ENCODE measurements around the gene ARID1B. TPM values are rescaled to one million over a fixed set of nuclear protein-coding genes. Genes with fewer than 3 reads are reported as not detected.

Gene ARID1B
- total RNA-seq, 1 donor from 2014 or later = 78.1 TPM

DNA sequence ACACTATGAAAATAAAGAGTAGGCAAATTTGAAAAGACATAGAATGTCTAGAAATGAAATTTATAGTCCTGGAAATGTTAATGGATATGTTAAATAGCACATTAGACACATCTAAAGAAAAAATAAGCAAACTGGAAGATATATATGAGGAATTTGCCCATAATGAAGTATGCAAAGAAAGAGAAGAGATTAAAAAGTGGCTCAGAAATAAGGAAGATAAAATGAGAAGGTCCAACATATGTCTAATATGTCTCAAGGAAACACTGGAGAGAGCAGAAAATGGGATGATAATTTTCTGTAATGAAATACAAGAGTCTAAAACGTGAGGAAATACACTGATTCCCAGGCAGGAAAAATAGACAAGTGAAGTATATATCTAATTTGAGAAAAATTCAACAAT lies 36.6 kb upstream of the ARID1B start:
- Mint-ChIP-seq H3K36me3 (ENCODE audit: unreplicated experiment) (no peaks in the 10 kb centered on the region), H3K4me1 (ENCODE audit: unreplicated experiment) (no peaks in the 10 kb centered on the region), H3K27ac (ENCODE audit: unreplicated experiment) (no peak overlapping the region)

DNA sequence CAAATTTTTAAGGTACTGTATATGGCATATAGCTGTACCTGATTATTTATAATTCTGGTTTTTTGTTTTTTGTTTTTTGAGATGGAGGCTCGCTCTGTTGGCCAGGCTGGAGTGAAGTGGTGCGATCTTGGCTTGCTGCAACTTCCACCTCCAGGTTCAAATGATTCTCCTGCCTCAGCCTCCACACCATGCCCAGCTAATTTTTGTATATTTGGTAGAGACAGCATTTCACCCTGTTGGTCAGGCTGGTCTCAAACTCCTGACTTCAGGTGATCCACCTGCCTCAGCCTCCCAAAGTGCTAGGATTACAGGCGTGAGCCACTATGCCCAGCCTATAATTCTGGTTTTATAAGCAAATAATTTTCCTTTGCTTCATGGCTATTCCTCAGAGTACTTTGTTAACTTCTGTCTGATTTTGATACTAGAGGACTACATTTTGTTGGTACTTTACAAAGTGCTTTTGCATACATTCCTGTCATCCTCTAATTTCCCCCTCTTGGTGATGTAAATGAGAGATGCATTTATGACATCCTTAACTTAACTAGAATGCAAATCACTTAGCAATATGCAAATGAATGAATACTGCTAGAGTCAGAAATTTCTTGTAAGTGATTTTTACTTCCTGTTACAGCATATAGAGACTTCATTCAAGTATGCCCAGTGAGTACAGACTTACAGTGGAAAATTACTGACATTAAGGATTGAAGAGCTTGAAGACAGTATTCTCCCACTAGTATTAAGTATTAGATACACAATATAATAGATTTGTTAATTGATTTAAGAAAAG lies 35.7 kb upstream of the ARID1B start:
- DNase-seq (ENCODE audit: extremely low spot score, unreplicated experiment) = no peak
- TF ChIP-seq, protein P1, sequence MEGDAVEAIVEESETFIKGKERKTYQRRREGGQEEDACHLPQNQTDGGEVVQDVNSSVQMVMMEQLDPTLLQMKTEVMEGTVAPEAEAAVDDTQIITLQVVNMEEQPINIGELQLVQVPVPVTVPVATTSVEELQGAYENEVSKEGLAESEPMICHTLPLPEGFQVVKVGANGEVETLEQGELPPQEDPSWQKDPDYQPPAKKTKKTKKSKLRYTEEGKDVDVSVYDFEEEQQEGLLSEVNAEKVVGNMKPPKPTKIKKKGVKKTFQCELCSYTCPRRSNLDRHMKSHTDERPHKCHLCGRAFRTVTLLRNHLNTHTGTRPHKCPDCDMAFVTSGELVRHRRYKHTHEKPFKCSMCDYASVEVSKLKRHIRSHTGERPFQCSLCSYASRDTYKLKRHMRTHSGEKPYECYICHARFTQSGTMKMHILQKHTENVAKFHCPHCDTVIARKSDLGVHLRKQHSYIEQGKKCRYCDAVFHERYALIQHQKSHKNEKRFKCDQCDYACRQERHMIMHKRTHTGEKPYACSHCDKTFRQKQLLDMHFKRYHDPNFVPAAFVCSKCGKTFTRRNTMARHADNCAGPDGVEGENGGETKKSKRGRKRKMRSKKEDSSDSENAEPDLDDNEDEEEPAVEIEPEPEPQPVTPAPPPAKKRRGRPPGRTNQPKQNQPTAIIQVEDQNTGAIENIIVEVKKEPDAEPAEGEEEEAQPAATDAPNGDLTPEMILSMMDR (IDR thresholded peaks at IDR 0.05) = no peak
- no peak overlapping the region for H3K27ac Mint-ChIP-seq (ENCODE audit: unreplicated experiment)
- H3K36me3 Mint-ChIP-seq (ENCODE audit: unreplicated experiment) = no peaks in the 10 kb centered on the region
- H3K27me3 Mint-ChIP-seq (ENCODE audit: unreplicated experiment) = peaks cover 11% of the 10 kb centered on the region
- H3K9me3 Mint-ChIP-seq (ENCODE audit: unreplicated experiment) = peaks cover 13% of the 10 kb centered on the region
- no peak overlapping the region for H3K4me3 Mint-ChIP-seq (ENCODE audit: unreplicated experiment)
- no peaks in the 10 kb centered on the region for H3K4me1 Mint-ChIP-seq (ENCODE audit: unreplicated experiment)

More for the DNA sequence above, 36.6 kb upstream of the ARID1B start:
- TF ChIP-seq, protein P1 (IDR thresholded peaks at IDR 0.05) = no peak
- DNase-seq (ENCODE audit: extremely low spot score, unreplicated experiment) = no peak
- Mint-ChIP-seq H3K9me3 (ENCODE audit: unreplicated experiment) (peaks cover 13% of the 10 kb centered on the region), H3K4me3 (ENCODE audit: unreplicated experiment) (no peak overlapping the region), H3K27me3 (ENCODE audit: unreplicated experiment) (peaks cover 6% of the 10 kb centered on the region)

DNA sequence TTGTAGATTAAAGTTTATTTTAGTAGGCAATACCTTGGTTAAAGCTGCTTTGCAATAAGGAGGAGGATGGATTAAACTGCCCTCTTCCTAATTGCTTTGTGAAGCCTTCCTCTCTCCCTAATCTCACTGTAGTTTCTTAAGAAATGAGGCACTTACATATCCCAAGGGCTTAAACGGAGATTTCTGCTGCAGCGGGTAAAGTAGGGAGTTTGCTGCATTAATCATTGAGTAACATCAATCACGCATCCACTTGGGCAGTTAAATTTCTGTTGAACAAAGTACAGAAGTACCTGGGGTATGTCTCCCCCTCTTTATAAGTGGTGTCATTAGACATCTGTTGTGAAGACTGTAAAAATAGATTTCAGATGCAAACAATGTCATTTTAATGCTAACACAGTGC lies 29.5 kb upstream of the ARID1B start:
- TF ChIP-seq, protein P1 (IDR thresholded peaks at IDR 0.05) = no peak
- peaks cover 36% of the 10 kb centered on the region for H3K27me3 Mint-ChIP-seq (ENCODE audit: unreplicated experiment)
- H3K36me3 Mint-ChIP-seq (ENCODE audit: unreplicated experiment) = no peaks in the 10 kb centered on the region
- no peaks in the 10 kb centered on the region for H3K4me1 Mint-ChIP-seq (ENCODE audit: unreplicated experiment)
- no peak for DNase-seq (ENCODE audit: extremely low spot score, unreplicated experiment)
- H3K4me3 Mint-ChIP-seq (ENCODE audit: unreplicated experiment) = no peak overlapping the region
- no peaks in the 10 kb centered on the region for H3K9me3 Mint-ChIP-seq (ENCODE audit: unreplicated experiment)
- no peak overlapping the region for H3K27ac Mint-ChIP-seq (ENCODE audit: unreplicated experiment)

DNA sequence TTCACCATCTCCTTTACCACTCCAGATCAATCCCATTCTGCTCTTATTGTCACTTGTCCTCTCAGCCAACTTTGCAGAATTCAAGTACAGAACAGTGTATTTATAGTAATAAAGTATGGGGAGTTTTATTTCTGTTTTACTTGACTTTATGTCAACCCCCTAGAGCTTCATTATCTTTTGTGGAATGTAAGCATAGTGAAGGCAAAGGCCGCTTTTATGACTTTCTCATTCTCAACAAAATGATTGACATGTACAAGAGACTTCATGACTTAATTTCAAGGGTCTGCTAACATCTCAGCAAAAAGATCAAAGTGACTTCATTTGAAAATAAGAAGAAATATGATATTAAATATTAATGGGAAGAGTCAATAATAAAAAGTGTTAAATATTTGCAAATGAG lies 28.7 kb upstream of the ARID1B start:
- Mint-ChIP-seq H3K36me3 (ENCODE audit: unreplicated experiment) (no peaks in the 10 kb centered on the region), H3K4me3 (ENCODE audit: unreplicated experiment) (no peak overlapping the region), H3K9me3 (ENCODE audit: unreplicated experiment) (no peaks in the 10 kb centered on the region), H3K27ac (ENCODE audit: unreplicated experiment) (no peak overlapping the region), H3K4me1 (ENCODE audit: unreplicated experiment) (no peaks in the 10 kb centered on the region), H3K27me3 (ENCODE audit: unreplicated experiment) (peaks cover 39% of the 10 kb centered on the region)
- DNase-seq (ENCODE audit: extremely low spot score, unreplicated experiment) = no peak
- TF ChIP-seq, protein P1 (IDR thresholded peaks at IDR 0.05) = no peak

DNA sequence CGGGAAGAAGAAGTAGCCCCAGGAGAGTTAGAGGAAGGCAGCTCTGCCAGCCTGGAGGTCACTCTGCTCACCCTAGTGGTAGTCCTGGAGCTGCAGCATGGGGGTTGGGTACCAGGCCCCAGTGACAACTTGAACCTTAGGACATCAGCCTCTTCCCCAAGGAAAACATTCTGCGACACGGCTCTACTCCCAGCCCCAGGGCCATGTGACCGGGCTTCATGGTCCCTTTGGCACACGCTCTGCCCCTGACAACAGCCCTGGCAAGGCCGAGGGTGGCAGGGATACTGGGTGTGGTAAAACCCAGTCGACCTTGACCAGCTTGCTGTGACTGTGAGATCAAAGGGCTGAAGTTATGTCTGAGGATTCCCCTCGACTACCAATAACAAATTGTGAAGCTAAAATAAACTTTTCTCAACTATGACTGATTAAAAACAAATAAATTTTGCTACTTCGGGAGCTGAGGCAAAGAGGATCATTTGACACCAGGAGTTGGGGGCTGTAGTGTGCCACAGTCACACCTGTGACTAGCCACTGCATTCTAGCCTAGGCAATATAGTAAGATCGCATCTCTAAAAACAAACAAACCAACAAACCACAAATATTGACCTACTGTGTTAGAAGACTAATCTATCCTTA lies 24.4 kb upstream of the ARID1B start:
- Mint-ChIP-seq H3K4me3 (ENCODE audit: unreplicated experiment) (no peak overlapping the region), H3K27ac (ENCODE audit: unreplicated experiment) (no peak overlapping the region), H3K36me3 (ENCODE audit: unreplicated experiment) (no peaks in the 10 kb centered on the region), H3K27me3 (ENCODE audit: unreplicated experiment) (peaks cover 21% of the 10 kb centered on the region), H3K9me3 (ENCODE audit: unreplicated experiment) (no peaks in the 10 kb centered on the region), H3K4me1 (ENCODE audit: unreplicated experiment) (no peaks in the 10 kb centered on the region)
- TF ChIP-seq, protein P1 (IDR thresholded peaks at IDR 0.05) = no peak
- DNase-seq (ENCODE audit: extremely low spot score, unreplicated experiment) = no peak

Data from osteocyte (in vitro differentiated cells).